IMR-90 (cell line): ENCODE results near the gene AXIN1. TPM values are rescaled to one million over a fixed set of nuclear protein-coding genes. Genes with fewer than 3 reads are reported as not detected.

Source experiments
- ATAC-seq: fragments of 200-7000 bp; cut with Tn5 transposase; 2 replicates; pipeline ENCODE4 v1.9.1; 2020; ENCODE audit warnings: low read depth, mild to moderate bottlenecking, moderate library complexity
- BruUV-seq: library from RNA; stranded (reverse); fragments of 400-500 nt; replicated peaks from 2 replicates; lab custom pipeline; 2021; lab: Mats Ljungman, UMichigan
- CTCF ChIA-PET: fragments of 300-600 bp; formaldehyde crosslinking; extraction: SDS; loops from one replicate; lab custom pipeline; 2021; ENCODE audit warnings: antibody characterized with exemption; lab: Yijun Ruan, JAX
- POLR2A ChIA-PET: fragments of 300-600 bp; sonication (Branson Sonifier 250); formaldehyde crosslinking; loops from one replicate; lab custom pipeline; 2022; ENCODE audit warnings: antibody characterized with exemption; ENCODE audit not compliant: unreplicated experiment; lab: Charles Lee
- DNase-seq: peaks from one replicate; pipeline ENCODE4 v3.0.0; 2013
- H2AFZ ChIP-seq: replicated peaks from 2 replicates; pipeline ENCODE3; 2013; ENCODE audit warnings: low read length, mild to moderate bottlenecking; ENCODE audit not compliant: poor library complexity
- H2AK5ac ChIP-seq: 2 replicates; pipeline ENCODE4 v1.6.1; 2013; ENCODE audit warnings: low read depth, low read length, inconsistent platforms
- H2AK9ac ChIP-seq: replicated peaks from 2 replicates; pipeline ENCODE3; 2013; ENCODE audit warnings: mild to moderate bottlenecking, low read depth, low read length, moderate library complexity; ENCODE audit not compliant: poor library complexity
- H2BK120ac ChIP-seq: 2 replicates; pipeline ENCODE4 v1.6.1; 2013; ENCODE audit warnings: low read depth, low read length, inconsistent platforms
- H2BK15ac ChIP-seq: 3 replicates; pipeline ENCODE4 v1.6.1; 2013; ENCODE audit warnings: low read depth, low read length, inconsistent platforms
- H2BK20ac ChIP-seq: 2 replicates; pipeline ENCODE4 v1.6.1; 2013; ENCODE audit warnings: low read depth, mild to moderate bottlenecking, inconsistent platforms, low read length, moderate library complexity
- H2BK5ac ChIP-seq: 2 replicates; pipeline ENCODE4 v1.6.1; 2013; ENCODE audit warnings: mild to moderate bottlenecking, low read depth, low read length, inconsistent platforms; ENCODE audit not compliant: poor library complexity, severe bottlenecking
- H3K14ac ChIP-seq: replicated peaks from 2 replicates; pipeline ENCODE4 v1.6.1; 2013; ENCODE audit warnings: low read depth, low read length, inconsistent platforms
- H3K18ac ChIP-seq: 2 replicates; pipeline ENCODE4 v1.6.1; 2013; ENCODE audit warnings: low read depth, low read length, control low read depth
- H3K23ac ChIP-seq: 2 replicates; pipeline ENCODE4 v1.6.1; 2013; ENCODE audit warnings: low read depth, low read length, inconsistent platforms
- H3K27ac ChIP-seq: 2 replicates; pipeline ENCODE4 v1.5.1; 2013; ENCODE audit warnings: mild to moderate bottlenecking, control low read depth, low read length; ENCODE audit not compliant: insufficient read depth
- H3K27me3 ChIP-seq: 2 replicates; pipeline ENCODE4 v1.6.1; 2013; ENCODE audit warnings: low read length; ENCODE audit not compliant: control insufficient read depth, insufficient read depth
- H3K36me3 ChIP-seq: 2 replicates; pipeline ENCODE4 v1.6.1; 2013; ENCODE audit warnings: low read length, mixed read lengths; ENCODE audit not compliant: control insufficient read depth, insufficient read depth
- H3K4ac ChIP-seq: 2 replicates; pipeline ENCODE4 v1.6.1; 2013; ENCODE audit warnings: low read depth, low read length, inconsistent platforms
- H3K4me1 ChIP-seq: 2 replicates; pipeline ENCODE4 v1.6.1; 2013; ENCODE audit warnings: low read length, mixed read lengths; ENCODE audit not compliant: control insufficient read depth, insufficient read depth
- H3K4me2 ChIP-seq: 2 replicates; pipeline ENCODE4 v1.6.1; 2013; ENCODE audit warnings: low read depth, mild to moderate bottlenecking, control low read depth, low read length, moderate library complexity
- H3K4me3 ChIP-seq: 2 replicates; pipeline ENCODE4 v1.5.1; 2013; ENCODE audit warnings: low read depth, mild to moderate bottlenecking, control low read depth, low read length, moderate library complexity; ENCODE audit not compliant: insufficient read depth
- H3K56ac ChIP-seq: 2 replicates; pipeline ENCODE4 v1.6.1; 2013; ENCODE audit warnings: low read length, inconsistent platforms; ENCODE audit not compliant: insufficient read depth; ENCODE audit errors: extremely low read depth
- H3K79me1 ChIP-seq, 2 experiments: 2 replicates each; pipeline ENCODE4 v1.6.1; 2013; ENCODE audit warnings: low read length in 2 of 2, inconsistent platforms in 1 of 2, low read depth in 1 of 2
- H3K9ac ChIP-seq: 2 replicates; pipeline ENCODE4 v1.6.1; 2013; ENCODE audit warnings: low read depth, low read length, control low read depth
- H3K9me1 ChIP-seq: 2 replicates; pipeline ENCODE4 v1.6.1; 2013; ENCODE audit warnings: low read length, inconsistent platforms; ENCODE audit not compliant: insufficient read depth
- H3K9me3 ChIP-seq: 2 replicates; pipeline ENCODE4 v1.6.1; 2013; ENCODE audit warnings: low read length; ENCODE audit not compliant: control insufficient read depth, insufficient read depth
- H4K20me1 ChIP-seq: 2 replicates; pipeline ENCODE4 v1.6.1; 2013; ENCODE audit warnings: low read length, inconsistent platforms; ENCODE audit not compliant: insufficient read depth
- H4K5ac ChIP-seq: 2 replicates; pipeline ENCODE4 v1.6.1; 2013; ENCODE audit warnings: mild to moderate bottlenecking, low read depth, low read length, control low read depth
- H4K8ac ChIP-seq, 2 experiments: 2 replicates each; pipeline ENCODE4 v1.6.1; 2013; ENCODE audit warnings: low read depth in 2 of 2, low read length in 2 of 2, control low read depth in 1 of 2, inconsistent platforms in 1 of 2
- H4K91ac ChIP-seq: 2 replicates; pipeline ENCODE4 v1.6.1; 2013; ENCODE audit warnings: low read depth, low read length, inconsistent platforms; ENCODE audit not compliant: insufficient read depth
- BHLHE40 ChIP-seq: fragments of 150-350 bp; IDR thresholded peaks from 2 replicates; pipeline ENCODE4 v1.6.1; 2016; ENCODE audit warnings: mild to moderate bottlenecking, low read depth, low read length
- CEBPB ChIP-seq: IDR thresholded peaks from 2 replicates; pipeline ENCODE4 v1.6.1; 2012; ENCODE audit warnings: low read depth, low read length, improper control_type of control experiment
- CHD1 ChIP-seq: IDR thresholded peaks from 2 replicates; pipeline ENCODE4 v1.6.1; 2012; ENCODE audit warnings: low read depth, low read length, improper control_type of control experiment
- ELK1 ChIP-seq: fragments of 150-350 bp; IDR thresholded peaks from 2 replicates; pipeline ENCODE4 v1.6.1; 2016; ENCODE audit warnings: low read depth, mild to moderate bottlenecking, low read length, moderate library complexity, borderline replicate concordance
- FOS ChIP-seq: fragments of 150-350 bp; IDR thresholded peaks from 2 replicates; pipeline ENCODE4 v1.6.1; 2016; ENCODE audit warnings: low read depth, low read length
- MAZ ChIP-seq: IDR thresholded peaks from 2 replicates; pipeline ENCODE4 v1.6.1; 2012; ENCODE audit warnings: low read depth, mild to moderate bottlenecking, low read length, improper control_type of control experiment, moderate library complexity, borderline replicate concordance
- MXI1 ChIP-seq: IDR thresholded peaks from 2 replicates; pipeline ENCODE4 v1.6.1; 2012; ENCODE audit warnings: low read depth, mild to moderate bottlenecking, low read length, moderate library complexity, borderline replicate concordance
- NFE2L2 ChIP-seq: fragments of 150-350 bp; IDR thresholded peaks from 2 replicates; pipeline ENCODE4 v1.6.1; 2016; ENCODE audit warnings: low read depth, mild to moderate bottlenecking, low read length
- POLR2A ChIP-seq: IDR thresholded peaks from 2 replicates; pipeline ENCODE4 v1.6.1; 2012; ENCODE audit warnings: mild to moderate bottlenecking, low read depth, low read length
- RAD21 ChIP-seq: IDR thresholded peaks from 2 replicates; pipeline ENCODE4 v1.6.1; 2012; ENCODE audit warnings: low read length, improper control_type of control experiment
- RCOR1 ChIP-seq: IDR thresholded peaks from 2 replicates; pipeline ENCODE4 v1.6.1; 2012; ENCODE audit warnings: mild to moderate bottlenecking, low read length, improper control_type of control experiment; ENCODE audit not compliant: insufficient replicate concordance
- RFX5 ChIP-seq: IDR thresholded peaks from 2 replicates; pipeline ENCODE4 v1.8.0; 2012; ENCODE audit warnings: low read depth, mild to moderate bottlenecking, low read length, moderate library complexity
- SMC3 ChIP-seq: fragments of 150-350 bp; IDR thresholded peaks from 2 replicates; pipeline ENCODE4 v1.6.1; 2016; ENCODE audit warnings: low read depth, mild to moderate bottlenecking, antibody characterized with exemption, low read length, moderate library complexity
- WGBS, 2 experiments: methylation state at CpG; one replicate each; pipeline versions ENCODE4 v1.1.5 to v1.1.7; 2013; ENCODE audit warnings: missing lambda C conversion rate in 2 of 2; ENCODE audit not compliant: insufficient read length in 1 of 2; ENCODE audit errors: extremely low coverage in 2 of 2; 5-methylcytosine and 5-hydroxymethylcytosine counted together
- dilution Hi-C: fragments of 300-500 bp; cut with HindIII; formaldehyde crosslinking; loops from one replicate; pipeline ENCODE4 v1.14.3; 2018; ENCODE audit warnings: low sequenced_read_pairs; ENCODE audit not compliant: unreplicated experiment
- in situ Hi-C: fragments of 300-500 bp; cut with MboI; formaldehyde crosslinking; loops from 3 replicates; pipeline ENCODE4 v1.14.3; 2019; ENCODE audit warnings: low sequenced_read_pairs, inconsistent platforms, mixed read lengths
- intact Hi-C: fragments of 100-400 bp; cut with micrococcal nuclease; formaldehyde crosslinking; loops from 2 replicates; pipeline ENCODE4 v1.10.0; 2022
- polyA plus RNA-seq, 3 experiments: library from polyadenylated mRNA; depleted of rRNA; stranded (reverse); fragments of >200 nt; gene quantifications; 2 replicates each; pipeline ENCODE4 v1.2.3, GENCODE V29; 2012; ENCODE audit warnings: low replicate concordance in 1 of 3
- total RNA-seq: library from RNA; depleted of rRNA; stranded (reverse); fragments of >200 nt; gene quantifications from 2 replicates; pipeline ENCODE4 v1.2.3, GENCODE V29; 2012
- TF ChIP-seq, protein P1 (sequence below): fragments of 150-350 bp; IDR thresholded peaks from 2 replicates; pipeline ENCODE4 v1.6.1; 2017; ENCODE audit warnings: mild to moderate bottlenecking, antibody characterized with exemption, low read length, low read depth

AXIN1 gene
- total and polyA plus RNA-seq, 2 of the 4 experiments (the other 2 are of a cell fraction), result 10.9 to 14.2 TPM

DNA sequence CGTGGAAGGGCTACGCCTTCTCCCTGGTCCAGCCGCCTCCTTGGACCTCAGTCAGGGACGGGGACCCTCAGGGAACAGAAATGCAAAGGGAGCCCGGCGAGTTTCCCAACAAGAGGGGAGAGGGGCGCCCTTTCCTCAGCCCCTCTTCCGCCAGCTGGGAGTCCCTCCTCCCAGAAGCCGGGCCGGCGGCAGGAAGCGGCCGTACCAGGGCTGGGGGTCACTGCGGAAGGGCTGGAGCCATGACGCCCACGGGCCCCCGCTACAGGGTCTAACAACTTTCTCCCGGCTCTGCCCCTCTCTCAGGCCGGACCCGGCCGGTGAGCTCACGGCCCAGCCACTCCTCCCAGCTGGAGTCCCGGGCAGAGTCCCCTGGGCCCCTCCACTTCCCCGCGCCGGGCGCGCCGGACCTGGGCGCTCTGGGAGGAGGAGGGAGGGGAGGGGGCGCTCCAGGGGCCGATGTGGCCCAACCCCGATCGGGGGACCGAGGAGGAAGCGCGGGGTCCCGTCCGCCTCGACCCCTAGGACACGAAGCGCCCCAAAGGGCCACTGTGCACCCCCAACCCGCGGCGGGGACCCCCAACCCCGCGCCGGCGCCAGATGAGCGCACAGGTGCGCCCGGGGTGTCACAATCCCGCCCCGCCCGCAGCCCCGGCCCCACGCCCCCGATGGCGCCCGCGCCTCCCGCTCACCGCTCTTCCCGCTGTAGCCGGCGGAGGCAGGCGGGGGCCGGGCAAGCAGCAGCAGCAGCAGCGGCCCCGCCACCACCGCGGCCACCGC is 28.7 kb upstream of the AXIN1 start (continued):
- TF ChIP-seq SMC3 (no peak), RAD21 (no peak), POLR2A (no peak)

GRCh38 chr16:380762-381011 is 28.2 kb upstream of the AXIN1 start:
- H2BK5ac ChIP-seq, result peak overlapping the region; percentile 26
- H2AK5ac ChIP-seq, result peak overlapping the region; percentile 84
- H2BK15ac ChIP-seq, result no peak overlapping the region
- peak overlapping the region; percentile 86 for H3K23ac ChIP-seq
- peak overlapping the region in 1 of 2 experiments; percentile 24; a peak in 1 of 4 replicates for H4K8ac ChIP-seq
- H3K9me1 ChIP-seq, result no peaks in the 10 kb centered on the region
- BruUV-seq, result no TSS peak
- peaks cover 16% of the 10 kb centered on the region for H4K20me1 ChIP-seq
- peak overlapping the region; percentile 62; the same call in 1 of the 2 replicates for H3K14ac ChIP-seq
- peaks cover 13 to 29% of the 10 kb centered on the region in 2 experiments; a peak in 3 of 4 replicates for H3K79me1 ChIP-seq
- H2BK20ac ChIP-seq, result no peak overlapping the region
- H3K9ac ChIP-seq, result peak overlapping the region; percentile 91
- H3K9me3 ChIP-seq, result no peaks in the 10 kb centered on the region
- WGBS, 2 experiments, result 8% methylated on average over 8 of the region's 12 CpGs; no CpG with 5 or more reads in 1 of the 2 experiments
- peak overlapping the region; percentile 95 for H3K4me2 ChIP-seq
- ATAC-seq, result peak; percentile 49
- in situ Hi-C loops, result no loop called here
- peaks cover 16% of the 10 kb centered on the region for H3K36me3 ChIP-seq
- peak overlapping the region; percentile 65; the same call in 1 of the 2 replicates for H3K4ac ChIP-seq
- no peaks in the 10 kb centered on the region for H3K27me3 ChIP-seq
- H2BK120ac ChIP-seq, result no peak overlapping the region
- peaks cover 2% of the 10 kb centered on the region; the same call in 1 of the 2 replicates for H3K4me1 ChIP-seq
- POLR2A ChIA-PET, result interaction anchor here (0.6 kb wide), 1 partner anchor 13 kb away, joined by 5 read pairs; no protein-coding TSS in a partner anchor
- dilution Hi-C loops, result no loop called here
- CTCF ChIA-PET, result no interaction called here
- no peak overlapping the region for H3K18ac ChIP-seq
- intact Hi-C loops, result no loop called here
- H4K91ac ChIP-seq, result no peak overlapping the region
- no peak overlapping the region for H4K5ac ChIP-seq
- H3K56ac ChIP-seq, result no peak overlapping the region; the same call in 1 of the 2 replicates
- H3K4me3 ChIP-seq, result peak overlapping the region; percentile 88
- DNase-seq, result no peak
- peak overlapping the region; percentile 82 for H3K27ac ChIP-seq
- peak overlapping the region; percentile 94 for H2AK9ac ChIP-seq
- H2AFZ ChIP-seq, result peak overlapping the region; percentile 87
- no peak for TF ChIP-seq RFX5
- TF ChIP-seq CEBPB, result no peak
- no peak for TF ChIP-seq MXI1
- TF ChIP-seq BHLHE40, result no peak
- no peak for TF ChIP-seq CHD1
- no peak for TF ChIP-seq RCOR1
- TF ChIP-seq RAD21, result no peak
- TF ChIP-seq POLR2A, result no peak
- TF ChIP-seq SMC3, result no peak
- TF ChIP-seq FOS, result no peak
- TF ChIP-seq MAZ, result no peak
- no peak for TF ChIP-seq NFE2L2
- no peak for TF ChIP-seq ELK1
- TF ChIP-seq, protein P1, sequence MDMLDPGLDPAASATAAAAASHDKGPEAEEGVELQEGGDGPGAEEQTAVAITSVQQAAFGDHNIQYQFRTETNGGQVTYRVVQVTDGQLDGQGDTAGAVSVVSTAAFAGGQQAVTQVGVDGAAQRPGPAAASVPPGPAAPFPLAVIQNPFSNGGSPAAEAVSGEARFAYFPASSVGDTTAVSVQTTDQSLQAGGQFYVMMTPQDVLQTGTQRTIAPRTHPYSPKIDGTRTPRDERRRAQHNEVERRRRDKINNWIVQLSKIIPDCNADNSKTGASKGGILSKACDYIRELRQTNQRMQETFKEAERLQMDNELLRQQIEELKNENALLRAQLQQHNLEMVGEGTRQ, result no peak
